GM18873 (cell line): ENCODE data around the gene RBM6.
"Not testable (repeated sequence)": the region's sequence is repeated elsewhere in the genome, so short reads cannot be mapped to it uniquely, and the experiment has no call there.

ENCODE experiments used
- ATAC-seq: cut with Tn5 transposase; IDR thresholded peaks from one replicate; pipeline ENCODE4 v1.9.1; 2021; ENCODE audit warnings: mild to moderate bottlenecking, moderate library complexity, moderate number of reproducible peaks; ENCODE audit not compliant: unreplicated experiment, low FRiP score

Gene RBM6

GRCh38 chr3:49968346-49968745, 28.4 kb downstream of the RBM6 start:
- no peak for ATAC-seq

- no peak for ATAC-seq
Measured at GRCh38 chr3:49972656-49973055, 32.7 kb downstream of the RBM6 start.

DNA sequence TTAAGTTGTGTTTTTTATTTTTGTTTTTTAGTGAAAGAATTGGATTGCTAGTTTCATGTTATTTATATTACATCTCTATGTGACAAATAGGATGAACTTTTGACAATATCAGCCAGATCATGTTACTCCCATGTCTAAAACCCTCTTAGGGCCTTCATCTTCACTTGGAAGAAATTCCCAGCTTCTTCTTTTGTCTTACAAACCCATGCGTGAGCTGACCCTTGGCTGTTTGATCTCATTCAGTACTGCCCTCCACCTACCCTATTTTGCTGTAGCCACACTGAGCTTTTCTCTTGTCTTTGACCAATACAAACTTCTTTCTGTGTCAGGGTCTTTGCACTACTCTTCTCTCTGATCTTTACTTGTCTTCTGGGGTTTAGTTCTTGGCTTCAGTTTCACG, 37.0 kb downstream of the RBM6 start:
- ATAC-seq = no peak

GRCh38 chr3:49984394-49984793, 44.4 kb downstream of the RBM6 start:
- no peak for ATAC-seq

GRCh38 chr3:49992326-49992725, 52.4 kb downstream of the RBM6 start:
- no peak for ATAC-seq

DNA sequence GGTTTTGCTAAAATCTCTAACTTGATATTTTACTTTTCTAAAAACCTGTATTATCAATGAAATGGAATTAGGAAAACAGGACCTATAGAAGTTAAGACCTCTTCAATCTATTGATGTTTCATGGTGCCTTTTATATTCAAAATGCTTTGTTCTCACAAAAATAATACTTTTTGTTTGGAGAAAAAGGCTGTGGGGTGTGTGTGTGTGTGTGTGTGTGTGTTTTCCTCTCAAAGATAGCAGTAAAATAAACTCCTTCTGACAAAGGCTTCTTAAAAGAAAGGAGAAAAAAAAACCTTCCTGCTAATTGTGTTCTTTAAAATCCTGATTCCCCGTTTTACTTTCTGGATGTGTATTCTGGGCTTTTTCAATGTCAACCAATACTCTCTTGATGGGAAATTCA, 54.5 kb downstream of the RBM6 start:
- ATAC-seq = no peak

DNA sequence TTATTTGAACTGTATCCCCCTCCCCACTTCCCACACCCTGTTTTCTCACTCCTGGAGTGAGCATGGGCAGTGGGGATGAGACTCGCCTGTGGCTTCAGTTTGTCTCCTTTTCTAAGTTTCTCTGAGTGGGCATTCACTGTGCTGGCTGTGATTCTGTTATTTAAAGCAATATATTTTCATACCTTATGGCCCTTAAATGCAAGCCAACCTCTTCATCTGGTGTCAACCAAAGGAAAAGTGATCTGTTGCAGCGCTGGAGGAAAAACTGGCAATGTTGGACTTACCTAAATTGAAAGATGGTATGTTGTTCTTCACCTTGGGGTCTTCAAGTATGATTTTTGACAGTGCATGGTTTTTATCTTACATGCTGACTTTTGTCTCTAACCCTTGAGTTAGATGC, 56.1 kb downstream of the RBM6 start:
- no peak for ATAC-seq

DNA sequence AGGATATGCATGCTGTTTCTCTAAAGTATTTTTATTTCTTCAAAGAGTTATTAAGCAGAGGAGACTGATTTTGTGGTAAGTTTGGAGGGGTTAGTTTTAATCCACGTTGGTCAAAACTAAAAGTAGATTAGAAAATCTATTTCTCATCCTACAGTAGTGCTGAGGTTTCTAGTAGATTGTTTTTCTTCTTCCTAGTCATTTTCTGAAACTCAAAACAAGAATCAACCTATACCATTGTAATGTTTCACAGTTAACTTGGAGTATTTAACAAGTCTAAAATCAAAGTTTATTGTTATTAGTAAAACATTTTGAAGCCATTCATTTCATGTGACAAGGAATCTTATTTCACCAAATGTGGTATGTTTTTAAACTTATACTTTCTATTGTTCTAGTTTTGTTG, 57.9 kb downstream of the RBM6 start:
- ATAC-seq = no peak

DNA sequence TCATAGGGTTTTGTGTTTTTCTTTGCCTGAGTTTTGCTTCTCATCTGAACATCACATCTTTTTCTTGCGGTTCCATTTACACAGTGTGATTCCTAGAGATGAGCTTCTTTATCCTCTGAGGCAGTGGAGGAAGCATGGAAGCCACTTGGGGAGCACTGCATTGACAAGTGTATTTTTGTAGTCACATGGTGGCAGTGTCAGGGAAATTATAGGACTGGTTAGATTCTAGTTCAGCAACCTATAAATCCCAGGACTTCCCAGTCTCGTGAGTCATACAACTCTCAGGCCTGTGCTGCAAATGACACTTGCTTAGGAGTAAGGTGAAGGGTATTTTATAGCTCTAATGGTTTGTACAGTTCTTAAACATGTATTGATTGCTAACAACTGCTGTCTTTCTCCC, 58.4 kb downstream of the RBM6 start:
- ATAC-seq = no peak

- ATAC-seq = no peak
Measured at GRCh38 chr3:50001511-50001910, 61.6 kb downstream of the RBM6 start.

DNA sequence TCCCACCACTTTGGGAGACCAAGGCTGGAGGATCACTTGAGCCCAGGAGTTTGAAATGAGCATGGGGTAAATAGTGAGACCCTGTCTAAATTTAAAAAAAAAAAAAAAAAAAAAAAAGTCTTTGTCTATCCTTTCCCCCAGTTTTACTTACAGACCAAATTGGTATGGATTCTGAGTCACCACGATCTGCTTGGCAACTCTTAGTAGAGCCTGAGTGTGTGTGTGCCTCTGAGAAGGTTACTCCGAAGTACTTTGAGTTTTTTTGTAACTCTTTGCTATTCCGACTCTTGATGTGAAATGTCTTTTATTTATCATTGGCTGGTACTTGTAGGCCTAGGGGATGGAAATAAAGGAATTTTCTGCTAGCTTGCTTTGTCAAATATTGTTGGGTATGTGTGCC, 63.3 kb downstream of the RBM6 start:
- no peak for ATAC-seq

GRCh38 chr3:50003824-50004223, 63.9 kb downstream of the RBM6 start:
- ATAC-seq = no peak

- no peak for ATAC-seq
Measured at GRCh38 chr3:50008931-50009330, 69.0 kb downstream of the RBM6 start.

DNA sequence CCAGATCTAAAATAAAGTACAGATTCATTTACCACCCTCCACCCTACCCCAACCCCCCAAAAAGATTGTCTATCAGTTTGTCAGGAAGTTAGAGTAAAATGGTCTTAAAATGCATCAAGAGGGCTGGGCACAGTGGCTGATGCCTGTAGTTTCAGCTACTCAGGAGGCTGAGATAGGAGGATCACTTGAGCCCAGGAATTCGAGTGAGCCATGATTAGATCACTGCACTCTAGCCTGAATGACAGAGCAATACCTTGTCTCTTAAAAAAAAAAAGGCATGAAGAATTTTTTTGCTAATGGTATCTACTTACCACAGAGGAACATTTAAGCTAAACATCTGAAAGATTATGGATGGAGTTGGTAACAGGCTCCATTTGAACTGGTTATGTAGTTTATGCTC, 71.0 kb downstream of the RBM6 start:
- no peak for ATAC-seq

GRCh38 chr3:50015918-50016317, 76.0 kb downstream of the RBM6 start:
- no peak for ATAC-seq

- no peak for ATAC-seq
Measured at GRCh38 chr3:50028346-50028745, 88.4 kb downstream of the RBM6 start.

DNA sequence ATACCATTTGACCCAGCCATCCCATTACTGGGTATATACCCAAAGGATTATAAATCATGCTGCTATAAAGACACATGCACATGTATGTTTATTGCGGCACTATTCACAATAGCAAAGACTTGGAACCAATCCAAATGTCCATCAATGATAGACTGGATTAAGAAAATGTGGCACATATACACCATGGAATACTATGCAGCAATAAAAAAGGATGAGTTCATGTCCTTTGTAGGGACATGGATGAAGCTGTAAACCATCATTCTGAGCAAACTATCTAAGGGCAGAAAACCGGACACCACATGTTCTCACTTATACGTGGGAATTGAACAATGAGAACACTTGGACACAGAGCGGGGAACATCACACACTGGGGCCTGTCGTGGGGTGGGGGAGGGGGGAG, 91.3 kb downstream of the RBM6 start:
- ATAC-seq = not testable (repeated sequence)

DNA sequence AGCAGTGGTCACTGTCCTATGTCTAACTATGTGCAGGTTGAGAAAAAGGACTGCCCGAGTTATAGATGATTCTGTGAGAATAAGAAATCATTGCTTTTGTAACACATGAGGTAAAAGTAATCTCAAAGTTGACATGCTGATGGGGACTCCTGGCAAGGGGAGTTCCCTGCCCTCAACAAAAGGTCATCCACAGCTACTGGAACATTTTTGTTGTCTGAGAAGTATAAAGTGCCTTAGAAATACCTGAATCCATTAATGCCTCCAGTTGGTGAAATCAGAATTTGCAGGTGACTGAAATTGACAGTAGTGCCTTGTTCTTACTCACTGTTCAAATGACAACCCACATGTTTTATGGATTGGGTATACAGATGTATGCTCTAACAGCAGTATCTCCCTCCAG, 105.0 kb downstream of the RBM6 start:
- ATAC-seq = no peak

DNA sequence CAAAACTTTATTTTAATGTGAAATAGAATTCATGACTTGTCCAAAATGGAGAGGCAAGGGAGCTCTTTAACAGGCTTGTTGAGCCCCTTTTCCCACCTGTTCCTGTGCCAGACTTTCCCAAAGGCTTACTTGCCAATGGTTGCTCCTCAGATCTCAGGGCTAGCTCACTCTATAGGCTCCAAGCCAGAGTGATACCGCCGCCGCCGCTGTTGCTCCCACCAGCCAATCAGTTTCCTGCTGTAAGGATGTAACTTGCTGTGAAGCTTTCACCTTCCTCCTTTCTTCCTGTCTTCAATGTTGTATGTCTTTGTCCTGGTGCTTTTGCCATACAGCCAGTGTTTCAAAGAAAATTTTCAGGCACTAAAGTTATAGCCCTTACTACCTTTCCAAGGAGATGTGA, 107.5 kb downstream of the RBM6 start:
- ATAC-seq = no peak

- no peak for ATAC-seq
Measured at GRCh38 chr3:50050361-50050760, 110.4 kb downstream of the RBM6 start.

DNA sequence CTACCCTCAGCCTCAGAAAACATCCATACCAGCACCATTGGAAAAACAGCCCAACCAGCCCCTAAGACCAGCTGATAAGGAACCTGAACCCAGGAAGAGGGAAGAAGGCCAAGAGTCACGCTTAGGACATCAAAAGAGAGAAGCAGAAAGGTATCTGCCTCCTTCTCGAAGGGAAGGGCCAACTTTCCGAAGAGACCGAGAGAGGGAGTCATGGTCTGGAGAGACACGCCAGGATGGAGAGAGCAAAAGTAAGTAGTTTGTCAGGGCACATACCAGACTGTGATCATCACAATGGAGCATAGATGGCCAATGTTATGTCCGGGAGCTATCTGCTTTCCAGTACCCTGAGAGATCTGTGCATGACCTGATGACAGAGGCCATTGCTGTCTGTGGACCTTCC, 117.8 kb downstream of the RBM6 start:
- ATAC-seq = no peak

GRCh38 chr3:50068134-50068533, 128.2 kb downstream of the RBM6 start:
- no peak for ATAC-seq

DNA sequence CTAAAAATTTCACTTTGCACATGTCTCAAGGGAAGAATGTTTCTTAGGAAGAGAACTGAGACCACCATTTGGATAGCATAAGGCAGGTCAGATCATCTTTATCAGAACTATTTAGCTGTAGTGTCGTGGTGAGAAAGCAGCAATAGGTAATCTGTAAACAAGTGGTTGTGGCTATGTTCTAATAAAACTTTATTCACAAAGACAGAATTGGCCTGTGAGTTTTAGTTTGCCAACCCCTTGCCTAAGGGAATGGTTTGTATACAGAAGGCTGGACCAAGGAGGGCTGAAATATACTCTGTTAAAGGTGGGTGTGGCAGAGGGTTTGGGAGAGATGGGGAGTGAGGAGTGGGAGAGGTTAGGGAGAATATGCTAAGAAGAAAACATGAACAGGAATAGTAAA, 138.1 kb downstream of the RBM6 start:
- ATAC-seq = no peak

DNA sequence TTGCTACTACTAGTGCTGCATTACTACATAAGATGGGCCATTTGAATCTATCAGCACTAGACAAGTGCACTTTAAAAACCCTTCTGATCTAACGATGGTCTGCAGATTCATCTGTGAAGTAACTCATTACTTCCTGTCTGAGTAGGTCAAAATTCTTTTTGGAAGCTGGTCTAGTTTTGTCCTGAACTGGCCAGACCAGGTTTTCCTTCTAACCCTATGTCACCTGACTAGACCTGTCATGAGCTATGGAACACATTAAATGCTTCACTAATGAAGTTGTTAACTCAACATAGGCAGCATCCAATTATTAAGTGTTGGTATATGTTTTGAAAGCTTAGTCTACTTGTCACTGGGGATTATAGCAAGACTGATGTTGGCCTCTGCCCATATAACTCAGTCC, 138.7 kb downstream of the RBM6 start:
- no peak for ATAC-seq
